Retina (tissue), 1 donor: ENCODE measurements around the gene BCAP31.
"Not testable (repeated sequence)": the region's sequence is repeated elsewhere in the genome, so short reads cannot be mapped to it uniquely, and the experiment has no call there.

ENCODE experiments used
- DNase-seq: peaks from one replicate; pipeline ENCODE4 v3.0.0-alpha.2; 2016

BCAP31 gene

GRCh38 chrX:153733651-153734240, 9.6 kb upstream of the BCAP31 start:
- no peak for DNase-seq

GRCh38 chrX:153732401-153732800, 8.2 kb upstream of the BCAP31 start:
- no peak for DNase-seq

GRCh38 chrX:153731845-153732215, 7.6 kb upstream of the BCAP31 start:
- no peak for DNase-seq

GRCh38 chrX:153731117-153731844, 7.1 kb upstream of the BCAP31 start:
- no peak for DNase-seq

- DNase-seq, result not testable (repeated sequence)
Measured at GRCh38 chrX:153730115-153730514, 5.9 kb upstream of the BCAP31 start.

- DNase-seq, result no peak
Measured at GRCh38 chrX:153728951-153729631, 4.9 kb upstream of the BCAP31 start.

GRCh38 chrX:153728095-153728494, 3.9 kb upstream of the BCAP31 start:
- no peak for DNase-seq

- no peak for DNase-seq
Measured at GRCh38 chrX:153727123-153727931, 3.1 kb upstream of the BCAP31 start.

GRCh38 chrX:153726286-153727122, 2.3 kb upstream of the BCAP31 start:
- peak; percentile 83 for DNase-seq

- no peak for DNase-seq
Measured at GRCh38 chrX:153725832-153726285, 1.7 kb upstream of the BCAP31 start.

GRCh38 chrX:153725039-153725831, 1.0 kb upstream of the BCAP31 start:
- no peak for DNase-seq

- DNase-seq, result peak; percentile 60
Measured at GRCh38 chrX:153723351-153724251, 586 bp downstream of the BCAP31 start.

- no peak for DNase-seq
Measured at GRCh38 chrX:153722704-153723350, 1.4 kb downstream of the BCAP31 start.

- DNase-seq, result no peak
Measured at GRCh38 chrX:153719701-153720100, 4.5 kb downstream of the BCAP31 start.

GRCh38 chrX:153719238-153719637, 4.9 kb downstream of the BCAP31 start:
- DNase-seq, result no peak

GRCh38 chrX:153717445-153717844, 6.7 kb downstream of the BCAP31 start:
- DNase-seq, result no peak

- no peak for DNase-seq
Measured at GRCh38 chrX:153714256-153714655, 9.9 kb downstream of the BCAP31 start.

- no peak for DNase-seq
Measured at GRCh38 chrX:153709726-153710674, 14.2 kb downstream of the BCAP31 start.

GRCh38 chrX:153708415-153708814, 15.8 kb downstream of the BCAP31 start:
- DNase-seq, result peak; percentile 71
